IMR-90 (cell line): ENCODE data around the gene BTAF1. TPM values are rescaled to one million over a fixed set of nuclear protein-coding genes. Genes with fewer than 3 reads are reported as not detected.

Experiments used
- ATAC-seq: fragments of 200-7000 bp; cut with Tn5 transposase; 2 replicates; pipeline ENCODE4 v1.9.1; 2020; ENCODE audit warnings: low read depth, mild to moderate bottlenecking, moderate library complexity
- BruUV-seq: library from RNA; stranded (reverse); fragments of 400-500 nt; replicated peaks from 2 replicates; lab custom pipeline; 2021; lab: Mats Ljungman, UMichigan
- CTCF ChIA-PET: fragments of 300-600 bp; formaldehyde crosslinking; extraction: SDS; loops from one replicate; lab custom pipeline; 2021; ENCODE audit warnings: antibody characterized with exemption; lab: Yijun Ruan, JAX
- POLR2A ChIA-PET: fragments of 300-600 bp; sonication (Branson Sonifier 250); formaldehyde crosslinking; loops from one replicate; lab custom pipeline; 2022; ENCODE audit warnings: antibody characterized with exemption; ENCODE audit not compliant: unreplicated experiment; lab: Charles Lee
- DNase-seq: peaks from one replicate; pipeline ENCODE4 v3.0.0; 2013
- H2AFZ ChIP-seq: replicated peaks from 2 replicates; pipeline ENCODE3; 2013; ENCODE audit warnings: low read length, mild to moderate bottlenecking; ENCODE audit not compliant: poor library complexity
- H2AK5ac ChIP-seq: 2 replicates; pipeline ENCODE4 v1.6.1; 2013; ENCODE audit warnings: low read depth, low read length, inconsistent platforms
- H2AK9ac ChIP-seq: replicated peaks from 2 replicates; pipeline ENCODE3; 2013; ENCODE audit warnings: mild to moderate bottlenecking, low read depth, low read length, moderate library complexity; ENCODE audit not compliant: poor library complexity
- H2BK120ac ChIP-seq: 2 replicates; pipeline ENCODE4 v1.6.1; 2013; ENCODE audit warnings: low read depth, low read length, inconsistent platforms
- H2BK15ac ChIP-seq: 3 replicates; pipeline ENCODE4 v1.6.1; 2013; ENCODE audit warnings: low read depth, low read length, inconsistent platforms
- H2BK20ac ChIP-seq: 2 replicates; pipeline ENCODE4 v1.6.1; 2013; ENCODE audit warnings: low read depth, mild to moderate bottlenecking, inconsistent platforms, low read length, moderate library complexity
- H2BK5ac ChIP-seq: 2 replicates; pipeline ENCODE4 v1.6.1; 2013; ENCODE audit warnings: mild to moderate bottlenecking, low read depth, low read length, inconsistent platforms; ENCODE audit not compliant: poor library complexity, severe bottlenecking
- H3K14ac ChIP-seq: replicated peaks from 2 replicates; pipeline ENCODE4 v1.6.1; 2013; ENCODE audit warnings: low read depth, low read length, inconsistent platforms
- H3K18ac ChIP-seq: 2 replicates; pipeline ENCODE4 v1.6.1; 2013; ENCODE audit warnings: low read depth, low read length, control low read depth
- H3K23ac ChIP-seq: 2 replicates; pipeline ENCODE4 v1.6.1; 2013; ENCODE audit warnings: low read depth, low read length, inconsistent platforms
- H3K27ac ChIP-seq: 2 replicates; pipeline ENCODE4 v1.5.1; 2013; ENCODE audit warnings: mild to moderate bottlenecking, control low read depth, low read length; ENCODE audit not compliant: insufficient read depth
- H3K27me3 ChIP-seq: 2 replicates; pipeline ENCODE4 v1.6.1; 2013; ENCODE audit warnings: low read length; ENCODE audit not compliant: control insufficient read depth, insufficient read depth
- H3K36me3 ChIP-seq: 2 replicates; pipeline ENCODE4 v1.6.1; 2013; ENCODE audit warnings: low read length, mixed read lengths; ENCODE audit not compliant: control insufficient read depth, insufficient read depth
- H3K4ac ChIP-seq: 2 replicates; pipeline ENCODE4 v1.6.1; 2013; ENCODE audit warnings: low read depth, low read length, inconsistent platforms
- H3K4me1 ChIP-seq: 2 replicates; pipeline ENCODE4 v1.6.1; 2013; ENCODE audit warnings: low read length, mixed read lengths; ENCODE audit not compliant: control insufficient read depth, insufficient read depth
- H3K4me2 ChIP-seq: 2 replicates; pipeline ENCODE4 v1.6.1; 2013; ENCODE audit warnings: low read depth, mild to moderate bottlenecking, control low read depth, low read length, moderate library complexity
- H3K4me3 ChIP-seq: 2 replicates; pipeline ENCODE4 v1.5.1; 2013; ENCODE audit warnings: low read depth, mild to moderate bottlenecking, control low read depth, low read length, moderate library complexity; ENCODE audit not compliant: insufficient read depth
- H3K56ac ChIP-seq: 2 replicates; pipeline ENCODE4 v1.6.1; 2013; ENCODE audit warnings: low read length, inconsistent platforms; ENCODE audit not compliant: insufficient read depth; ENCODE audit errors: extremely low read depth
- H3K79me1 ChIP-seq, 2 experiments: 2 replicates each; pipeline ENCODE4 v1.6.1; 2013; ENCODE audit warnings: low read length in 2 of 2, inconsistent platforms in 1 of 2, low read depth in 1 of 2
- H3K9ac ChIP-seq: 2 replicates; pipeline ENCODE4 v1.6.1; 2013; ENCODE audit warnings: low read depth, low read length, control low read depth
- H3K9me1 ChIP-seq: 2 replicates; pipeline ENCODE4 v1.6.1; 2013; ENCODE audit warnings: low read length, inconsistent platforms; ENCODE audit not compliant: insufficient read depth
- H3K9me3 ChIP-seq: 2 replicates; pipeline ENCODE4 v1.6.1; 2013; ENCODE audit warnings: low read length; ENCODE audit not compliant: control insufficient read depth, insufficient read depth
- H4K20me1 ChIP-seq: 2 replicates; pipeline ENCODE4 v1.6.1; 2013; ENCODE audit warnings: low read length, inconsistent platforms; ENCODE audit not compliant: insufficient read depth
- H4K5ac ChIP-seq: 2 replicates; pipeline ENCODE4 v1.6.1; 2013; ENCODE audit warnings: mild to moderate bottlenecking, low read depth, low read length, control low read depth
- H4K8ac ChIP-seq, 2 experiments: 2 replicates each; pipeline ENCODE4 v1.6.1; 2013; ENCODE audit warnings: low read depth in 2 of 2, low read length in 2 of 2, control low read depth in 1 of 2, inconsistent platforms in 1 of 2
- H4K91ac ChIP-seq: 2 replicates; pipeline ENCODE4 v1.6.1; 2013; ENCODE audit warnings: low read depth, low read length, inconsistent platforms; ENCODE audit not compliant: insufficient read depth
- BHLHE40 ChIP-seq: fragments of 150-350 bp; IDR thresholded peaks from 2 replicates; pipeline ENCODE4 v1.6.1; 2016; ENCODE audit warnings: mild to moderate bottlenecking, low read depth, low read length
- CEBPB ChIP-seq: IDR thresholded peaks from 2 replicates; pipeline ENCODE4 v1.6.1; 2012; ENCODE audit warnings: low read depth, low read length, improper control_type of control experiment
- CHD1 ChIP-seq: IDR thresholded peaks from 2 replicates; pipeline ENCODE4 v1.6.1; 2012; ENCODE audit warnings: low read depth, low read length, improper control_type of control experiment
- FOS ChIP-seq: fragments of 150-350 bp; IDR thresholded peaks from 2 replicates; pipeline ENCODE4 v1.6.1; 2016; ENCODE audit warnings: low read depth, low read length
- MAFK ChIP-seq: IDR thresholded peaks from 2 replicates; pipeline ENCODE4 v1.6.1; 2012; ENCODE audit warnings: low read depth, low read length, improper control_type of control experiment
- MAZ ChIP-seq: IDR thresholded peaks from 2 replicates; pipeline ENCODE4 v1.6.1; 2012; ENCODE audit warnings: low read depth, mild to moderate bottlenecking, low read length, improper control_type of control experiment, moderate library complexity, borderline replicate concordance
- MXI1 ChIP-seq: IDR thresholded peaks from 2 replicates; pipeline ENCODE4 v1.6.1; 2012; ENCODE audit warnings: low read depth, mild to moderate bottlenecking, low read length, moderate library complexity, borderline replicate concordance
- NFE2L2 ChIP-seq: fragments of 150-350 bp; IDR thresholded peaks from 2 replicates; pipeline ENCODE4 v1.6.1; 2016; ENCODE audit warnings: low read depth, mild to moderate bottlenecking, low read length
- POLR2A ChIP-seq: IDR thresholded peaks from 2 replicates; pipeline ENCODE4 v1.6.1; 2012; ENCODE audit warnings: mild to moderate bottlenecking, low read depth, low read length
- RAD21 ChIP-seq: IDR thresholded peaks from 2 replicates; pipeline ENCODE4 v1.6.1; 2012; ENCODE audit warnings: low read length, improper control_type of control experiment
- RCOR1 ChIP-seq: IDR thresholded peaks from 2 replicates; pipeline ENCODE4 v1.6.1; 2012; ENCODE audit warnings: mild to moderate bottlenecking, low read length, improper control_type of control experiment; ENCODE audit not compliant: insufficient replicate concordance
- RFX5 ChIP-seq: IDR thresholded peaks from 2 replicates; pipeline ENCODE4 v1.8.0; 2012; ENCODE audit warnings: low read depth, mild to moderate bottlenecking, low read length, moderate library complexity
- SMC3 ChIP-seq: fragments of 150-350 bp; IDR thresholded peaks from 2 replicates; pipeline ENCODE4 v1.6.1; 2016; ENCODE audit warnings: low read depth, mild to moderate bottlenecking, antibody characterized with exemption, low read length, moderate library complexity
- WGBS, 2 experiments: methylation state at CpG; one replicate each; pipeline versions ENCODE4 v1.1.5 to v1.1.7; 2013; ENCODE audit warnings: missing lambda C conversion rate in 2 of 2; ENCODE audit not compliant: insufficient read length in 1 of 2; ENCODE audit errors: extremely low coverage in 2 of 2; 5-methylcytosine and 5-hydroxymethylcytosine counted together
- dilution Hi-C: fragments of 300-500 bp; cut with HindIII; formaldehyde crosslinking; loops from one replicate; pipeline ENCODE4 v1.14.3; 2018; ENCODE audit warnings: low sequenced_read_pairs; ENCODE audit not compliant: unreplicated experiment
- in situ Hi-C: fragments of 300-500 bp; cut with MboI; formaldehyde crosslinking; loops from 3 replicates; pipeline ENCODE4 v1.14.3; 2019; ENCODE audit warnings: low sequenced_read_pairs, inconsistent platforms, mixed read lengths
- intact Hi-C: fragments of 100-400 bp; cut with micrococcal nuclease; formaldehyde crosslinking; loops from 2 replicates; pipeline ENCODE4 v1.10.0; 2022
- polyA plus RNA-seq, 3 experiments: library from polyadenylated mRNA; depleted of rRNA; stranded (reverse); fragments of >200 nt; gene quantifications; 2 replicates each; pipeline ENCODE4 v1.2.3, GENCODE V29; 2012; ENCODE audit warnings: low replicate concordance in 1 of 3
- total RNA-seq: library from RNA; depleted of rRNA; stranded (reverse); fragments of >200 nt; gene quantifications from 2 replicates; pipeline ENCODE4 v1.2.3, GENCODE V29; 2012
- TF ChIP-seq, protein P1 (sequence below): fragments of 150-350 bp; IDR thresholded peaks from 2 replicates; pipeline ENCODE4 v1.6.1; 2017; ENCODE audit warnings: mild to moderate bottlenecking, antibody characterized with exemption, low read length, low read depth
- TF ChIP-seq, protein P2 (sequence below): fragments of 150-350 bp; IDR thresholded peaks from 2 replicates; pipeline ENCODE4 v1.6.1; 2016; ENCODE audit warnings: low read depth, mild to moderate bottlenecking, low read length, moderate library complexity, borderline replicate concordance
- TF ChIP-seq, protein P3 (sequence below): conservative IDR thresholded peaks from 2 replicates; pipeline ENCODE4 v1.5.1; 2012; ENCODE audit warnings: mild to moderate bottlenecking, low read depth, low read length, improper control_type of control experiment

Gene BTAF1
- total and polyA plus RNA-seq, 2 of the 4 experiments (the other 2 are of a cell fraction): 15.0 to 42.3 TPM

DNA sequence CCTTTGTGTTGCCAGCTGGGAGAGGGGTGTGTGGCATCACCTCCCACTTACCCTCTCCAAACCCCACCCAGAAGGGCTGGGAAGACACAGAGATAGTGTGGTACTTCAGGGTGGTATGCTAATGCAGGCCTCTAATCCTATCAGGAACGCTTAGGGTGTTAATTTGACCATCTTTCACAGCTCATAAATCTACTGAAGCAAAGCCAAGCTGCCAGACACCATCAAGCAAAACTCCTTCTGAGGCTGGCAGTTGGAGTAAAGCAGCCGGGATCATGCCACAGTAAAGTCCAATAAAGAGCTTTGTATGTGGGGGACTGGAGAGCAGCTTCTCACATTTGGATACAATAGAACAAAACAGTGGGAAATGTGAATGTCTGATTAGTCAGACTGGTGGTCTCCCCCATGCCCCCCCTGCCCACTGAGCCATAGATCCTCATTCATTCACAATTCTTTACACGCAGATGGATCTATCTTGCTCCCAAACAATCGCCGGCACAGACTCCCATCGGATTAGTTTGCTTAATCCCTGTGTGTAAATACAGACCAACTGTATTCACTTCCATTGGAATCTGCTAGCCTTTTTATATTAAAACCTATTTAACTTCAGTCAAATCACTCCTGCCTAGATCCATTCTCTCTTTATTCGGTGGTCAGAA, 43.9 kb upstream of the BTAF1 start:
- TF ChIP-seq NFE2L2 (no peak), RCOR1 (no peak), MAFK (no peak), BHLHE40 (no peak), MXI1 (no peak), RAD21 (no peak), MAZ (no peak), CHD1 (no peak), RFX5 (no peak), CEBPB (no peak), POLR2A (no peak), SMC3 (no peak), FOS (no peak)
- TF ChIP-seq, protein P1, sequence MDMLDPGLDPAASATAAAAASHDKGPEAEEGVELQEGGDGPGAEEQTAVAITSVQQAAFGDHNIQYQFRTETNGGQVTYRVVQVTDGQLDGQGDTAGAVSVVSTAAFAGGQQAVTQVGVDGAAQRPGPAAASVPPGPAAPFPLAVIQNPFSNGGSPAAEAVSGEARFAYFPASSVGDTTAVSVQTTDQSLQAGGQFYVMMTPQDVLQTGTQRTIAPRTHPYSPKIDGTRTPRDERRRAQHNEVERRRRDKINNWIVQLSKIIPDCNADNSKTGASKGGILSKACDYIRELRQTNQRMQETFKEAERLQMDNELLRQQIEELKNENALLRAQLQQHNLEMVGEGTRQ: no peak
- TF ChIP-seq, protein P2, sequence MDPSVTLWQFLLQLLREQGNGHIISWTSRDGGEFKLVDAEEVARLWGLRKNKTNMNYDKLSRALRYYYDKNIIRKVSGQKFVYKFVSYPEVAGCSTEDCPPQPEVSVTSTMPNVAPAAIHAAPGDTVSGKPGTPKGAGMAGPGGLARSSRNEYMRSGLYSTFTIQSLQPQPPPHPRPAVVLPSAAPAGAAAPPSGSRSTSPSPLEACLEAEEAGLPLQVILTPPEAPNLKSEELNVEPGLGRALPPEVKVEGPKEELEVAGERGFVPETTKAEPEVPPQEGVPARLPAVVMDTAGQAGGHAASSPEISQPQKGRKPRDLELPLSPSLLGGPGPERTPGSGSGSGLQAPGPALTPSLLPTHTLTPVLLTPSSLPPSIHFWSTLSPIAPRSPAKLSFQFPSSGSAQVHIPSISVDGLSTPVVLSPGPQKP: no peak
- TF ChIP-seq, protein P3, sequence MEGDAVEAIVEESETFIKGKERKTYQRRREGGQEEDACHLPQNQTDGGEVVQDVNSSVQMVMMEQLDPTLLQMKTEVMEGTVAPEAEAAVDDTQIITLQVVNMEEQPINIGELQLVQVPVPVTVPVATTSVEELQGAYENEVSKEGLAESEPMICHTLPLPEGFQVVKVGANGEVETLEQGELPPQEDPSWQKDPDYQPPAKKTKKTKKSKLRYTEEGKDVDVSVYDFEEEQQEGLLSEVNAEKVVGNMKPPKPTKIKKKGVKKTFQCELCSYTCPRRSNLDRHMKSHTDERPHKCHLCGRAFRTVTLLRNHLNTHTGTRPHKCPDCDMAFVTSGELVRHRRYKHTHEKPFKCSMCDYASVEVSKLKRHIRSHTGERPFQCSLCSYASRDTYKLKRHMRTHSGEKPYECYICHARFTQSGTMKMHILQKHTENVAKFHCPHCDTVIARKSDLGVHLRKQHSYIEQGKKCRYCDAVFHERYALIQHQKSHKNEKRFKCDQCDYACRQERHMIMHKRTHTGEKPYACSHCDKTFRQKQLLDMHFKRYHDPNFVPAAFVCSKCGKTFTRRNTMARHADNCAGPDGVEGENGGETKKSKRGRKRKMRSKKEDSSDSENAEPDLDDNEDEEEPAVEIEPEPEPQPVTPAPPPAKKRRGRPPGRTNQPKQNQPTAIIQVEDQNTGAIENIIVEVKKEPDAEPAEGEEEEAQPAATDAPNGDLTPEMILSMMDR: no peak
- CTCF ChIA-PET: no interaction called here

More for the DNA sequence above, 43.9 kb upstream of the BTAF1 start:
- no peak overlapping the region for H3K14ac ChIP-seq
- no peak overlapping the region for H3K9ac ChIP-seq
- no peak overlapping the region for H3K4me3 ChIP-seq
- no peak overlapping the region for H4K91ac ChIP-seq
- peaks cover 2% of the 10 kb centered on the region; the same call in 1 of the 2 replicates for H3K27me3 ChIP-seq
- no peaks in the 10 kb centered on the region for H4K20me1 ChIP-seq
- no peaks in the 10 kb centered on the region; the same call in 1 of the 2 replicates for H3K9me1 ChIP-seq
- ATAC-seq: no peak
- H2AFZ ChIP-seq: peak overlapping the region; percentile 35
- H2AK9ac ChIP-seq: peak overlapping the region; percentile 58
- no peak overlapping the region for H2BK120ac ChIP-seq
- in situ Hi-C loops: no loop called here
- no peak overlapping the region for H4K5ac ChIP-seq
- POLR2A ChIA-PET: no interaction called here
- H3K23ac ChIP-seq: no peak overlapping the region
- no peak overlapping the region for H3K4me2 ChIP-seq
- no peak overlapping the region for H4K8ac ChIP-seq
- intact Hi-C loops: no loop called here
- no peak overlapping the region for H2BK5ac ChIP-seq
- H2AK5ac ChIP-seq: no peak overlapping the region
- no peaks in the 10 kb centered on the region; the same call in 1 of the 2 replicates for H3K9me3 ChIP-seq
- H3K18ac ChIP-seq: no peak overlapping the region
- no peaks in the 10 kb centered on the region for H3K4me1 ChIP-seq
- no peaks in the 10 kb centered on the region for H3K79me1 ChIP-seq
- BruUV-seq: no TSS peak
- no peaks in the 10 kb centered on the region for H3K36me3 ChIP-seq
- no peak for DNase-seq
- no peak overlapping the region for H3K56ac ChIP-seq
- dilution Hi-C loops: no loop called here
- 30% methylated on average over 2 of the region's 7 CpGs; no CpG with 5 or more reads in 1 of the 2 experiments for WGBS, 2 experiments
- no peak overlapping the region for H2BK15ac ChIP-seq
- no peak overlapping the region for H2BK20ac ChIP-seq
- H3K27ac ChIP-seq: no peak overlapping the region
- H3K4ac ChIP-seq: no peak overlapping the region
